ENCODE results near the gene BDH1.
"Not testable (repeated sequence)": the region's sequence is repeated elsewhere in the genome, so short reads cannot be mapped to it uniquely, and the experiment has no call there.

The BDH1 gene, protein sequence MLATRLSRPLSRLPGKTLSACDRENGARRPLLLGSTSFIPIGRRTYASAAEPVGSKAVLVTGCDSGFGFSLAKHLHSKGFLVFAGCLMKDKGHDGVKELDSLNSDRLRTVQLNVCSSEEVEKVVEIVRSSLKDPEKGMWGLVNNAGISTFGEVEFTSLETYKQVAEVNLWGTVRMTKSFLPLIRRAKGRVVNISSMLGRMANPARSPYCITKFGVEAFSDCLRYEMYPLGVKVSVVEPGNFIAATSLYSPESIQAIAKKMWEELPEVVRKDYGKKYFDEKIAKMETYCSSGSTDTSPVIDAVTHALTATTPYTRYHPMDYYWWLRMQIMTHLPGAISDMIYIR

DNA sequence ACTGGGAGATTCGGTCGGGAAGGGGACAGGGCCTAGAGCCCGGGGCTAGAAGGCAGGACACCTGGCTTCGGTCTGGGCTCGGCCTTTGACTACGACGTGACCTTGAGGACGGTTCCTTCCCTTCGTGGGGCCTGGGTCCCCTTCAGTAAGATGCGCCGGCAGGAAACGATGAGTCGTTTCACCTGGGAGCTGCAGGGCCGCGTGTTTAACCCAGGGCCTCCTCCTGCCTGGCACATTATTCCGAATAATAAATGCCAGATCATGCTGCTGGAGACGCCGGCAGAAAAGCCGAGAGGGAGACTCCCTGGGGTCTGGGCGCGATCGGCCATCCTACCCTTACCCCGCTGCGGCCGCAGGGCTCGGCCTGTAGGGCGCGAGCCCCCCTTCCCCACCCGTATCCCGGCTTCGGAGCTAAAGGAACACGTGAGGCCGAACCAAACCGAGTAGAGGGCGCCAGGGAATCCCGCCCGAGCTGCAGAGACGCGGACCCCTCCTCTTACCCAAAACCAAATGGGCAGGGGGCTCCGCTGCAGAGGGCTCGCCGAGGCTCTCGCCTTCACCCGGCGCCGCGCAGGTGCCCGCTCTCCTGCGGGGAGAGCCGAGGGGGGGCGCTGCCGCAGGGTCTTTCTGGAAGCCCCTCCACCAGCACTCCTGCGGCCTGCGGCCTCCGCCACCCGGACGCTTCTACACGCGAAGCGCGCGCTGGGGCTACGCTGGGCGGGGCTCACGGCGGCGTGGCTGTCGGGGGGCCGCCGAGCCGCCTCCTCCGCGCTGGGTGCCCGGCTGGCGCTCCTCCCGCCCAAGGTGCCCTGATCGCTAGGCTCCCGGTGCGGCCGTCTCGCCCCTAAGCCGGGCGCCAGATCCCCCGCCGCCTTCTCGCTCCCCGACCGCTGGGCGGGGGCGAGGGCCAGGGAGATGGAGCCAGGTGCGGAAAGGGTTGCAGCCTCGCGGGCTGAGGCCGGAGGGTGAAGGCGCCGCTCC is at the start of gene BDH1:
Gene BDH1, minus strand, starts transcription at position 688 of the 981 bp plus-strand sequence. CDS start 9,525 bp downstream, outside the sequence.
- peak; percentile 45 for DNase-seq (ENCODE audit: low read depth)

DNA sequence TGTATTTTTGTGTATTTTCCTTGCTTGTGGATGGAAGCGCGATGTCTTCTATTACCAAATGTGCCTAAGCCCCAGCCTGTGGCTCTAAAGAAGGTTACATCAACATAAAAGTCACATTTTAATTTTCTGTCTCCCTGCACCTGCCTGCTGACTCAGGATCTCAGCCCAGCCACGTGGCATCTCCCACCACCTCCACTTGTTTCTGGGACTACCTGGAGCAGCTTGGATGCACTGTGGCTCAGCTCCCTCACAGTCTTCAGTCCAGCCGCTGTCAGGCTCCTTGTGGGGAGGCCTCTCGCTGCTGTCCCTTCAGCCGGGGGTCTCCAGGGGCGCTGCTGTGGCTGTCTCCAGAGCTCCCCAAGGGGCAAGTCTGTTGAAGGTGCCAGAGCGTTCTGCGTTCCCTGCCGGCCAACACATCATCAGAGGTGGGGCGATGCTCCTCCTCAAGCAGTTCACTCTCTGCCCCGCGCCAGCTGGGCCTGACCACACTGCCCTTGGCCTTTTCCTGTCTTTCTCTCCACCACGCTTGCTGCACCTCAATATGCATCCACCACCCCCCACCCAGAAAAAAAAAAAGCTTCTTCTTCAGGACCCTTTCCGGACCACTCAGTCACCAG is 47.7 kb upstream of the BDH1 start:
- no peak for DNase-seq (ENCODE audit: low read depth)

DNA sequence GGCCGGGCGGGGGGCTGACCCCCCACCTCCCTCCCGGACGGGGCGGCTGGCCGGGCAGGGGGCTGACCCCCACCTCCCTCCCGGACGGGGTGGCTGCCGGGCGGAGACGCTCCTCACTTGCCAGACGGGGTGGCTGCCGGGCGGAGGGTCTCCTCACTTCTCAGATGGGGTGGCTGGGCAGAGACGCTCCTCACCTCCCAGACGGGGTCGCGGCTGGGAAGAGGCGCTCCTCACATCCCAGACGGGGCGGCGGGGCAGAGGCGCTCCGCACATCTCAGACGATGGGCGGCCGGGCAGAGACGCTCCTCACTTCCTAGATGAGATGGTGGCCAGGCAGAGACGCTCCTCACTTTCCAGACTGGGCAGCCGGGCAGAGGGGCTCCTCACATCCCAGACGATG is 46.6 kb upstream of the BDH1 start:
- DNase-seq (ENCODE audit: low read depth): not testable (repeated sequence)

DNA sequence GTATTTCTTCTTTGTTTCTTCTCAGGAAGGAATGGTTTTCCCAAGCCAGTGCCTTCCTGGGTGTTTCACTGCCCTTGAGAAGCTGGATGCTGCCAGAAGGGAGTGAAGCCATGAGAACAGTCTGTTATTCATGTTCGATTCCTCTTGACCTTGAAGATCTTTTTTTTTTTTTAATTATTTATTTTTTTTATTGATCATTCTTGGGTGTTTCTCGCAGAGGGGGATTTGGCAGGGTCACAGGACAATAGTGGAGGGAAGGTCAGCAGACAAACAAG is 45.7 kb upstream of the BDH1 start:
- DNase-seq (ENCODE audit: low read depth): not testable (repeated sequence)

DNA sequence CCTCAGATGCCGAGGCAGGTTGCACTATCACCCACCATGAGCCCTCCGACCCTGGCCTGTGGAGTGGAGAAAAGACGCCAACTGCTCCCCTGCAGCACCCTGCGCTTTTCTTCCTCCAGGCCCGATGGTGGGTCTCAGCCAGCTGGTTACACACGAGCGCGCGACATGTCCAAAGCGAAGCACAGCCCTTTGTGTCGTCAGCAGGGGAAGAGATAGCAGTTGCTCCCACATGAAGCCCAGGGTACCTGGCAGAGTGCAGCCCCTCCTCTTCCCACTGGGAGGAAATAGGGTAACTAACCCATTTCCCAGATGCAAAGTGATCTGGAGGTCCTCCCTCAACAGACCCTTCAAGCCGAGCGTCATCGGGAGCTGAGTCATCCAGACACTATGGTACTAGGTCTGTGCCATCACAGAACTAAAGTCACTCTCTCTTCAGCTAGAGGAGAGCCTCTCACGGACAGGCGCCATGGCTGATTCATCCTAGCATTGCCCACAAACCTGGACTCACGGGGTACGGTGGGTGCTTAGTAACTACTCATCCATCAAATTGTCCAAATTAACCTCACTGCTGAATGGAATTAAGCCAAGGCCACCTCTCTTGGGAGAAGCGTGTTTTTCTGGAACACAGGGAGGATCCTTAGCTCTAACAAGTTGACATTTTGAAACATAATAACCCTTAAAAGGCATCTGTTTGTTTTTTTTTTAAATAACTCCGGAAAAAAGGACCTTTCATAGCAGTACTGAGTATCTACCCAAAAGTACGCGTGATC is 45.2 kb upstream of the BDH1 start:
- DNase-seq (ENCODE audit: low read depth): no peak

DNA sequence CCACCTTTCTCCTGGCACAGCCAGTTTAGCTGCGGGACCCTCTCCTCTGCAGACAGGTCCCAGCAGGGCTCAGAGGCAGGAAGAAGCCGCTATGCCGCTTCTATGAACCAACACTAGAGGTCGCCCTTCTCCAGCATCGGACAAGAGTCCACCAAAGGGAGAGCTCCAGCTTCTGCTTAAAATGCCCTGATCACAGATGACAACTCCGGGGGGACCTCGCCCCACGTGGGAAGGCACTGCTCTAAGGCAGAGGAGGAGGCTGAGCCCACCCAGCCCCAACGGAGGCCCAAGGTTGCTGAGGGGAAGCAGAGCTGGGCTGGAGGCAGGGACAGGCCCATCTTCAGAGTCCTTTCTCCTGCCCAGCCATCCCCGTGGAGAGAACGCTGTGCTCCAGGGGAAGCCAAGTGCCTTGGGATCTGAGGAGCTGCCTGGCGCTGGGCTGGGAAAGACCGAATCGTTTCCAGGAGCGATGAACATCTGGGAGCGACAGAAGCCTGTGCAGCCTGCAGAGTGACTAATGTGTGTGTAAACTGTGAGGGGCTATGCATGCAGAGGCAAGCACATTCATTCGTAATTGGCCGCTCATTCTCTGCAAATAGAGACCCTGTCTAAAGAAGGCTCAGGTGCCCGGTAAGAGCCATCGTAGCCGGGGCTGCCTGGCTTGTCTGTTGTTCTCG is 43.5 kb upstream of the BDH1 start:
- peak; percentile 52 for DNase-seq (ENCODE audit: low read depth)

DNA sequence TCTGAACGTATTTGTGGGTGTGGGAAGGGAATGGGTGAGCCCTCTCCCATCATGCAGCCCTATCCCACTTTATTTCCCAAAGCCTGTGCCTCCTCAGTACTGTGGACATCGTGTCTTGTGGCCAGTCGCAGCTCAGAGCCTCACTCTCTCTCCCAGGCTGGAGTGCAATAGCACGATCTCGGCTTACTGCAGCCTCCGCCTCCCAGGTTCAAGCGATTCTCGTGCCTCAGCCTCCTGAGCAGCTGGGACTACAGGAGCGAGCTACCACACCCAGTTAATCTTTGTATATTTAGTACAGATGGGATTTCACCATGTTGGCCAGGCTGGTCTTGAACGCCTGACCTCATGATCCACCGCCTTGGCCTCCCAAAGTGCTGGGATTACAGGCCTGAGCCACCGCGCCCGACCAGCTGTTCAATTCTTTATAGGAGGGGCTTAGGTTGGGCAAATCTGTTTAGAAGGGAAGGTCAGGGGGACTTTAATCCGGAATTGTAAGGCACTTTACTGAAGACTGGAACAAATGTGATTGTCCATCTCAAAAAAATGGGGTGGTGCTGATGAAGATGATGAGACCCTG is 42.7 kb upstream of the BDH1 start:
- DNase-seq (ENCODE audit: low read depth): no peak

DNA sequence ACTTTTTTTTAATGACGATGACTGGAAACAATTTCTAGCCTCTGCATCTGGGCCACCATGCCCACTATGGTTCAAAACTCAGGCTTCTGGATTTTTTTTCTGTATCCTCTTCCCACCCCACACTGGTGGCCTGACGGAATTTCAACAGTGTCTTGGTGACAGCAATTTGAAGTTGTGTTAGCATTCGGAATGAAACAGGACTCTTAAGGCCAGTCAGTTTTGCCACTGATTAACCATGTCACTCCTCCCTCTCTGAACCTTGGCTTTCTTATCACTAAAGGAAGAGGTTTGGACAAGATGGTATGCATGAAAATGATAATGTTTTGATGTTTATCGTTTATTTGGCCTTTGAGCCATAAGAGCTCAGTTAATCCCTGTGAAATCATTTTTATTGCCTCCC is 41.6 kb upstream of the BDH1 start:
- no peak for DNase-seq (ENCODE audit: low read depth)

DNA sequence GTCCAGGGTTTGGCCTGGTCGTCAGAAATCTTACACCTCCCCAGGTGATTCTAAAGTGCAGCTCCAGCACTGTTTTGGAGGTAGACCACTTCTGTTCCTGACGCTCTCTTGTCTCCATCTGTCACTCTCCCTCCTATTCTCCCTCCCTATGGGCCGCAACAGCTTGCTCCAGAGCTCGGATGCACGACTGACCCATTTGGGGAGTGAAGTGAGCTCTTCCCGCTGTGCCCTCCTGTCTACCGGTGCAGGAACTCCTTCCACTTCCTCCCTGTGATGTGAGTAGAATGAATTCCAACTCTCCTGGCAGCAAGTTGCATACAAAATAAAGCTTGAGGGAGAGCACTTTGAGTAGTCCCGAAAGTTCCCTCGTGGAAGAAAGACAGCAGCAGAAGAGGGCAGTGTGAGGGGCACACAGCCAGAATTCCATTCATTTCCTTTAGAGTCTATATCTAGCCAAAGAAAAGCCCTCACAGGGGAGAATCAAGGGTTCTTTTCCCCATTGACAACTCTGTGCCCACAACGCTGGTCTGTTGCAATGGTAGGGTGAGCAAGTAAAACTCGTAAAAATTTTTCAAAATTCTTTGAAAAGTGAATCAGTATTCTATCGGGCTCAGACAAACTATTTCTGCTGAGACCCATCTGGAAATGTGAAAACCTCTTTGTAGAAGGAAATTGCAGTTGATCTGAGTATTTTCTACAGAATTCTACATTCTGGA is 39.9 kb upstream of the BDH1 start:
- DNase-seq (ENCODE audit: low read depth): no peak

DNA sequence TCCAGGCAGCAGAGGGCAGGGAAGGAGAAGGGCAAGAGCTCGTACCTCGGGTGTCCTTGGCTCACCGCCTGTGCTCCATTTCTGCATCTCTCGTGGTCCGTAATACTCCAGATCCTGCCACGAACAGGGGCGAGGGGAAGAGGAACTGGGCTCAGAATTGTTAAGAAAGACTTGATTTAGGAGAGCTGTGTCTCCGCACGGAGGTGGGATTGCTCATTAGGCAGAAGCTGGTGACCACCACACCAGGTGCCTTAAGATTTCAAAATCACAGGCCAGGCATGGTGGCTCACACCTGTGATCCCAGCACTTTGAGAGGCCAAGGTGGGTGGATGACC is 37.2 kb upstream of the BDH1 start:
- DNase-seq (ENCODE audit: low read depth): no peak

DNA sequence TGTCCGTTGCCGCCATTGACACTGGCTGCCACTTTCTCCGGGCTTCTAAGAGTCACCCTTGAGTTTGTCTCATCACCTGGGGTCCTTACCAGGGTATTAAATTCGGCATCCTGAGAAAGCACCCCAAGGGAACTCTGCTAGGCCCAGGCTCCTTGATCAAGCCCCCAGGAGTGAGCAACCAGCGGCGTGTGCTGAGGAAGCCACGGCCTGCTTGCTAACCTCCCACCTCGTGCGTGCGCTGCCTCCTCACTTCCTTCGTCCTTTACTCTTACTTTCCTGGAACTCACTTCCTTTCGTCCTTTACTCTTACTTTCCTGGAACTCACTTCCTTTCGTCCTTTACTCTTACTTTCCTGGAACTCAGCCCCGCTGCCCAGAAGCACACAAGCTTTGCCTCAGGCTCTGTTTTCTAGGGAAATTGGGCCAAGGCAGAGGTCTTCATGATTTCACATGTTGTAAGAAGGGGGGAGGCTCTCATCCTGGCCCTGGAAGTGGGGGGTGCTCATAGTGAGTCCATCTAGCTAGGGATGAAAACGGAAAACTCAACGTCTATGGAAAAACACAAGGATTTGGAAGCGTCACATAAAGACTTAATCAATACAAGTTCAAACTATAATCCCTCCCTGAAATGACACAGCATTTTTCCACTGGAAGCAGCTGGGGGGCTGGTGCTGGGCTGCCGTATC is 36.7 kb upstream of the BDH1 start:
- no peak for DNase-seq (ENCODE audit: low read depth)

DNA sequence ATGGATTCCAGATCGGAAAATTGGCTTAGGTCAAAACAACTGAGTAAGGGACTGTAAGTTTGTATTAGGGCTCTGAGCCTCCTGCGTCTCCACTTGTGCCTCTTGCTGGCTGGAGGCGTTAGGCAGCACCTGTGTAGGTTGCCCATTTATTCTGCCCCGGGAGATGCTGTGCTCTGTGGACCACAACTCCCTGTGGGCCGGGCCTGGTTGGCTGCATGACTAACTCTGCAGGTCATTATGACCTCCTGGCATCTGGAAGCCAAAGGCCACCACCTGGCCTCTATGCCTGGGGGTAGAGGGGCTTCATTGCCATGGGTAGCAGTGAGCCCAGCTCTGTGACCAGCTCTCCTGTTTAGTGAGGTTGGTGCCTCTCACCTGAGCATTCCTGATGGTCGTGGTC is 36.0 kb upstream of the BDH1 start:
- no peak for DNase-seq (ENCODE audit: low read depth)

DNA sequence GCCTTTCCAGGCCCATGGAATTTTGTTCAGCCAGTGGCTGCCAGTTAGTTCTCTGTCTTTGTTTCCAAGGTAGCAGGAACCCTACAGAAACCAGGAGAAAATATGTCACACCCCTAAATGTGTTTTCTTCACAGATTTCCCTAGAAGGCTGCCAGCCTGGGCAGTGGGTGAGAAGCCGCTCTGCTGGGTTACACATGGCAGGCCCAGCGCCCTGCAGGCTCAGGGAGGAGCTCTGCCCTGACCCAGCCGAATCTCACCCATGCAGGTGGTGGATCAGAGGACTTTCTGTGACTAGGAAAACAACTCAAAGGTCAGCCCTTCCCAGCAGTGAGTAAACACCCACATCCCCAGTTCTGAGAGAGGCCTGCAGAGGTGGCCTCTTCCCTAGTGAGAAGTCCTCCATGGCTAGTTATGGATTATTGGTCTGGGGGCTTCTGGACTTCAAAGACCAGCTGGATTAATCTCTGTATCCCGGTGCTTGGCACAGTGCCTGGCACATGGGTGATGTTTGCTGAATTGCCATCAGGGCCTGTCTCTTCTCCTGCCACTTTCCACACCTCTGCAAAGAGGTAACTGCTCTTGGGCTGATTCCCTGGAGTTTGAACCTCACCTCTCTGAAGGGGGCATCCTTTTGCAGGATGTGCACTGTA is 34.7 kb upstream of the BDH1 start:
- DNase-seq (ENCODE audit: low read depth): no peak

DNA sequence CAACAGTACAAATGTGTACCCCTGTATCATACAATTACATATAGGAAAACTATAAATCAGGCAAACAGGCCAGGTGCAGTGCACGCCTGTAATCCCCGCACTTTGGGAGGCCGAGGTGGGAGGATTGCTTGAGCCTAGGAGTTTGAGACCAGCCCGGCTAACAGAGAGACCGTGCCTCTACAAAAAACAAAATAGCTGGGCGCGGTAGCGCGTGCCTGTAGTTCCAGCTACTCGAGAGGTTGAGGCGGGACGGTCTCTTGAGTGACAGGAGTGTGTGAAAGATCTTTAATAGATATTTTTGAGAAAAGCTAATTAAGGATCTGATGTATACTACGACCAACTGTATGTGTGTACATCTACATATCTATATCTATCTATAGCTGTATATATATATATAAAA is 33.8 kb upstream of the BDH1 start:
- no peak for DNase-seq (ENCODE audit: low read depth)

DNA sequence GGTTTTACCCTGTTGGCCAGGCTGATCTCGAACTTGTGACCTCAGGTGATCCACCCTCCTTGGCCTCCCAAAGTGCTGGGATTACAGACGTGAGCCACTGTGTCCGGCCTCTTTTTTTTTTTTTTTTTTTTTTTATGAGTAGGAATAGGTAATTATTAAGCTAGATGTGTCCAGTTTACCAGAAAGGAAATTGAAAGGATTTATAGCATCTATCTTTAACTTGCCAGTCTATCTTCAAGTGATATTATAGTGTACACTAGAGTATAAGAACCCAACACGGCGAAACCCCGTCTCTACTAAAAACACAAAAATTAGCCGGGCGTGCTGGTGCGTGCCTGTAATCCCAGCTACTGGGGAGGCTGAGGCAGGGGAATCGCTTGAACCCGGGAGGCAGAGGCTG is 31.0 kb upstream of the BDH1 start:
- not testable (repeated sequence) for DNase-seq (ENCODE audit: low read depth)

DNA sequence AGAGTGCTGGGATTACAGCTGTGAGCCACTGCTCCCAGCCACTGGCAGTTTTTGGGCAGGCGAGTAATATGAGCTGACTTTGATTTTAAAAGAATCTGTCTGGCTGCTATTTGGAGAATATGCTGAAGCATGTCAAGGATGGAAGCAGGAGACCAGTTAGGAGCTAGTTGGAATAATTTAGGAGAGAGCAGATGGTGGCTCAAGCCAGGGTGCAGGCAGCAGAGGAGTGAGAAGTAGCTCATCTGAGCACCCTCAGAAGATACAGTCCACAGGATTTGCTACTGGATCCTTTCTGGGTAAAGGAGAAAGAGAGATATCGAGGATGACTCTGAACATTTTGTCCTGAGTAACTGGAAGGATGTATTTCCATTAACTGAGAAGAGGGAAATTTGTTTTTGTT is 30.4 kb upstream of the BDH1 start:
- DNase-seq (ENCODE audit: low read depth): no peak

DNA sequence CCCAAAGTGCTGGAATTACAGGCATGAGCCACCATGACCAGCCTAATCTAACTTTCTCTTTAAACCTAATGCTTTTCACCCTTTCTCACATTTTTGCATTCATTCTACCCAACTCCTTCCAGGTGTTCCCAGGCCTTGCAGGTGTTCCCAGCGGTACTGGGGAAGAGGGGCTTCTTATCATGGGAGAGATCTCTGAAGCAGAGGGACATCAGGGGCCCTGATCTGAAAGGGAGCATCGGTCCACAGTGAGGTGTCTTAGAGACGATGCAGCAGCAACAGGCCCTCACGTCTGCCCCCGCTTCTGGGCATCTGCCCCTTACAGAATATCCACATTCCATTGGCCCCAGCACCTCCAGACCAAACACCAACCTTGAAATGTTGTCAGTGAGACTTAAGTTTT is 29.0 kb upstream of the BDH1 start:
- DNase-seq (ENCODE audit: low read depth): no peak

DNA sequence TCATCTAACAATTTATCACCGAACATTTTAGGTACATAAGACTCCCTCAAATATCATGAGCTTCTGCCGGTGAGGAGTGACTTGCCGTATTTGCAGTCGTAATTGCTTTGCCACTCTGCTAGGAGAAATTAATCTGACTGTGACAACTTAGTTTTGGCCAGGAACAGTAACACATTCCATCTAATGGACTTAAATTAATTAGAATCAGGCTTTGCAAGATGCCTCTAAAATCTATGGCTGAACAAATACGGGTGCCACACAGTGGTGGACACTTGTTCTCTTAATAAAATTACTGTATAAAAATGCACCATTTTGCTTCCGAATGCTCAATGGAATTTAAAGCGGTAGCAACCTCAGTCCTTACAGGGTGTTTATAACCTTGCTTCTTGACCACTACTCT is 27.6 kb upstream of the BDH1 start:
- DNase-seq (ENCODE audit: low read depth): no peak

DNA sequence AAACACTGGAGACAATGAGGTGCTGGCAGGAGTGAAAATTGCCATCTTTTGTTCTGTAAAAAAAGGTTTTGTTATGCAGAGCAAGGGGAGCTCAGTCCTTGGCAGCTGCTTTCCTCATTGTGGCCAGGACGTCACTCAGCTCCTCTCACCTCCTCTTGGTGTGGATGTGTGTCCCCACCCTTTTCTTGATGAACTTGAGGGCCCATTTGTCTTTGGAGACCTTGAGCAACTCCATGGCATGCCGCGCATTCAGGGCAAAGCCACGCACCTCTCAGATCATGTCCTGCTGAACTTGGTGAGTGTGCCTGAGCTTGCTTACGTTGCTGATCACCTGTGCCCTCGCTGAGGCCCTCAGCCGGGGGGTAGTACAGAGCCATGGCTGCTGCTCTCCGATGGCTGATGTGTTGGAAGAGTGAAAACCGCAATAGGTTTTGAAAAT is 24.5 kb upstream of the BDH1 start:
- DNase-seq (ENCODE audit: low read depth): no peak

DNA sequence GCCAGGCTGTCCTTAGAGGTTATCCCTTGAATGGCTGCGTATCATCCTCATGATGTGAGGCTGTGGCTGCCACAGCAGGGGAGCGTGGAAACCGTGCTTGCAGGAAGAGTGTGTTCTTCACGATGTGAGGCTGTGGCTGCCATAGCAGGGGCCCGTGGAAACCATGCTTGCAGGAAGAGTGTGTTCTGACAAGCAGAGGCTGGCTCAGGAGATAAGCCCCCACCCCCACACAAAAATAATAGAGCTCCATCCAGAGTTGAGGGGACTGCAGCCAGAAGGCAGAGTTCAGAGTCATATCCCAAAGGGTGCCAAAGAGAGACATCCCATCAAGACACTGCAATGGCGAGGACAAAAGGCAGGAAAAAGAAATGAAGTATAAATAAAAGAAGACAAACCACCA is 22.6 kb upstream of the BDH1 start:
- no peak for DNase-seq (ENCODE audit: low read depth)
